HG03571 (cell line): ENCODE data around the gene LNX1.

Experiments used
- ATAC-seq: cut with Tn5 transposase; IDR thresholded peaks from one replicate; pipeline ENCODE4 v1.9.1; 2021; ENCODE audit not compliant: unreplicated experiment

LNX1 gene

GRCh38 chr4:53538756-53539155, 52.5 kb downstream of the LNX1 start:
- no peak for ATAC-seq

GRCh38 chr4:53537606-53538005, 53.7 kb downstream of the LNX1 start:
- no peak for ATAC-seq

- ATAC-seq = no peak
These were observed 55.0 kb downstream of the LNX1 start for GRCh38 chr4:53536328-53536727.

GRCh38 chr4:53535567-53535966, 55.7 kb downstream of the LNX1 start:
- no peak for ATAC-seq

DNA sequence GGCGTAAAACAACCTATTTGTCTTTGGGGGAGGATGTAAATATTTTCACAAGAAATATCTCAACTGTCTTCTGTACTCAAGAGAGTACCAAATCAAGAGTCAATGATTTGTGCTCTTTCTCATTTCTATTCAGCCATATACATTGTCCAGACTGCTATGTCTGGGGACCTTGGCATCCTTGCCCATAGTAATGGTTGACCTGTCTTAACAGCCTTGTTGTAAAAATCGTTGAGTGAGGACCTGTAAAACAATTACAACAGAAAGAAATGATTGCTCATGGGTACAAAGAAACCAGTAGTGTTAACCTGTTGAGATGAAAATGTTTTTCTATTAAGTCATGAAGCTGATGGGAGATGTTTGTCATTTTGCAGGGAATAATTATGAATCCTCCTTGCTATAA, 56.6 kb downstream of the LNX1 start:
- ATAC-seq = no peak

GRCh38 chr4:53532521-53532920, 58.8 kb downstream of the LNX1 start:
- no peak for ATAC-seq

- ATAC-seq = no peak
These were observed 59.6 kb downstream of the LNX1 start for GRCh38 chr4:53531585-53532224.

DNA sequence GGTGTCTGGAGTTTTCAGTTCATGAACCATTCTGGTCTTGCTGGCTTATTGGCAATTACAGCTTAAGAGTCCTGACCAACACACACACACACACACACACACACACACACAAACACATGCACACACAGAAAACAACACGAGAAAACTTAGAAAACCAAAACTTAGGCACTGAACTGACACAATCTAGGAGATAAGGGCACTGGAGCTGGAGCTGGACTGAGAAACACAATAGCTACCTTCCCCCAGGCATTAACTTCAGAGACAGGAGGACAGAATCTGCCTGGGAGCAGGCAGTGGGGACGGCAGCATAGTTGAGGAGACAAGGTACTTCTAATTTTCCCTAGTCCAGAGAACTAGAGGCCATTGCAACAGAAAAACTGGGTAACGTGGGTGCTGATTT, 62.3 kb downstream of the LNX1 start:
- no peak for ATAC-seq

DNA sequence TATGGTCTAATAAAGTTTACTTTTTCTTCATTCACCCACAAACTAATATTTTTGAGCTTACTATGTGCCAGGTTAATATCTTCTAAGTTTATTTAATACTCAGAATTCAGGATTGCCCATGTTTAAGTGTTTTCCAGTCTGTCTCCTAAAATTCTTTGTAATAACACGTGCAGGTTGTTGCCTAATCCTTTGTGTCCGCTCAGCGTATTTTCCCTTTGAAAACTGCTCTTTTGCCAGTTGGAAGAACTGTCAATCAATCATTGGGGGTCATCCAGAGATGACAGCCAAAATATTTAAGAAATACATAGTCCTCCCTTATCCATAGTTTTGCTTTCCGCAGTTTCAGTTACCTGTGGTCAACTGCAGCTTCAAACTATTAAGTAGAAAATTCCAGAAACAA, 63.4 kb downstream of the LNX1 start:
- ATAC-seq = no peak

DNA sequence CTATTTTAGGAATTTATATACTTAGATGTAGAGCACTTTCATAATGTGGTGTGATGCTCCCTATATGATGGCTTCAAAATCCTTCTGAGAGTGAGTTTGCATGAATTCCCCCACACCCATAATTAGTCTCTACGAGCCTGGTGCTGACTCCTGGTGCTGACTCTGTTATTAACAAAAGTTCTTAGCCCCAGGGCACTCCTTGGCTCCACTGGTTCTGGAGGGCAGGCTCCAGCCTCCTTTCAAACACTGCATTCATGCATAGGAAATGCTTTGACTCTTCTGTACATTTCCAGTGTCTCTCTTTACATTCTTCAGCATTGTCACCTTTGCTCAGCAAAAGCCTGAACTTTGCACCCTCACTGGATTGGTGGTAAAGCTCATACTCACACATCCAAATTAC, 64.0 kb downstream of the LNX1 start:
- ATAC-seq = no peak

GRCh38 chr4:53522334-53522733, 69.0 kb downstream of the LNX1 start:
- ATAC-seq = no peak

GRCh38 chr4:53520116-53520515, 71.2 kb downstream of the LNX1 start:
- no peak for ATAC-seq

DNA sequence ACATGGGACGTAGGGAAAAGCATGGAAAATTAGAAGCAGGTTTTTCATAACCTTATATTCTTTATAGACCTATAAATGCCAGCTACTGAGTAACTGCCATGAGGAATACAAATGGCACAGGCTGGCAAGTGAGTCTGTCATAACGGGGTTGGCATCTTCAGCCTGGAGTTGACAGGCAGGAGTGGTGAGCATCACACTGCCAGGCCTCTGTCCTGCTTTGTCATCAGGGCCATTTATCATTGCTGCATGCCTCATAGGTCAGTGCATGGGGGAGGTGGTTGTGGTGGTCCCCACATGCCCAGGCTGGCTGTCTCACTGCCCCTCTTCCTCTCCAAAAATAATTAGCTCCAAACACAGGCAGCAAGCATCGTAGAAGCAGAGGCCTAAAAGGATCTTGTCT, 72.5 kb downstream of the LNX1 start:
- ATAC-seq = no peak

- ATAC-seq = no peak
These were observed 76.2 kb downstream of the LNX1 start for GRCh38 chr4:53515076-53515475.

GRCh38 chr4:53514509-53514908, 76.8 kb downstream of the LNX1 start:
- no peak for ATAC-seq

- ATAC-seq = no peak
These were observed 78.7 kb downstream of the LNX1 start for GRCh38 chr4:53512608-53513007.

DNA sequence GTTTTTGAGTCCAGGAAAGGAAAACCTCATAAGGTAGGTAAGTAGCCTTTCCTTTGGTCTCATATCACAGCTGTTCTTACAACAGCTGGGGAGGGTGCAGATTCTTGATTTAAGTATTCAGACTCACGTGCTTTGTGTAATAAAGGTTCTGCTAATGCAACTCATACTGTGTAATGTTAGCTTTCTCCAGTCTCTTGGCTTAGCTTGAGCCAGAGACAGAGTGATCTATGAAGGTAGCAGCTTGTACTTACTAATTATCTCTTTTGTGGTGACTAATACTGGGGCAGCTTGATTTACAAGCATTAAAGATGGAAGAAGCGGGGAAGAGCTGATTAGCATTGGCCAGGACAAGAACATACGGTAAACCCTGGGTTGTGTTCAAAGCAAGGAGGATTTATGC, 80.3 kb downstream of the LNX1 start:
- ATAC-seq = no peak

GRCh38 chr4:53510321-53510720, 81.0 kb downstream of the LNX1 start:
- no peak for ATAC-seq

GRCh38 chr4:53508446-53508845, 82.8 kb downstream of the LNX1 start:
- ATAC-seq = no peak

DNA sequence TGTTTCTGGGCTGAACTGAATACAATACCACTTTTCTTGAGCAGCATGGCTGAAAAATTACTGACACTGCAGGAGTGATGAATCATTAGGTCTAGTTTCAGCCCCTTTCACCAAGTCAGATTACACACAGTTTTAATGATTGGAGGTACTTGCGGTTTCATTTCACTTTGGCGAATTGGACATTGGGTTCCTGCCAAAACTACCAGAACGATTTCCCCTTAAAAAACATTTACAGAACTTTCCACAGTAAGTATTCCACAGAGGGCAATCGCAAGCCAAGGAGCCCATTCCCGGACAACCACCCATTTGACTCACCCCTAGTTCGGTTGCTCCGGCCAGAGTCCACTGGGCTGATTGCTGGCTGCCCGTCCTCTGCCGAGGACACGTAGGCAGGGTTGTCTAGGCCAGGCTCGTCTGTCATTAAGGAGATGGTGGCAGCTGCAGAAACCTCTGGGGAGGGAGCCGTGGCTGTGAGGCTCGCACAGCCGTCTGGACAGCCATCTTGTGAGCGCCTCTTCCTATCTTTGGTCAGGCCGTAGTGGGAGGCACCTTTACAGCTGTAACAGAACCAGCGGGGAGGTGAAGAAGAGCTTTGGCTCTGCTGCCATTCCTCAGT, 83.5 kb downstream of the LNX1 start:
- no peak for ATAC-seq

GRCh38 chr4:53507058-53507457, 84.2 kb downstream of the LNX1 start:
- ATAC-seq = no peak

GRCh38 chr4:53505947-53506346, 85.3 kb downstream of the LNX1 start:
- no peak for ATAC-seq

- no peak for ATAC-seq
These were observed 89.2 kb downstream of the LNX1 start for GRCh38 chr4:53502094-53502493.
